H1 (cell line): ENCODE data around the gene PACSIN2. TPM values are rescaled to one million over a fixed set of nuclear protein-coding genes. Genes with fewer than 3 reads are reported as not detected.

ENCODE experiments used
- BRCA1 ChIP-seq: IDR thresholded peaks from 2 replicates; pipeline ENCODE4 v1.6.1; 2012; ENCODE audit warnings: low read depth, low read length, improper control_type of control experiment
- CBX8 ChIP-seq: fragments of 300-800, 300-1000 bp; sonication (generic); IDR thresholded peaks from 2 replicates; pipeline ENCODE4 v1.7.1; 2016; ENCODE audit warnings: low read depth, low read length, borderline replicate concordance
- CREB1 ChIP-seq: IDR thresholded peaks from 2 replicates; pipeline ENCODE4 v1.6.1; 2012; ENCODE audit warnings: inconsistent platforms
- EGR1 ChIP-seq: IDR thresholded peaks from 2 replicates; pipeline ENCODE4 v1.6.1; 2011; ENCODE audit warnings: low read depth, low read length, borderline replicate concordance
- GTF2F1 ChIP-seq: IDR thresholded peaks from 2 replicates; pipeline ENCODE4 v1.6.1; 2012; ENCODE audit warnings: low read depth, low read length, improper control_type of control experiment, borderline replicate concordance
- polyA plus RNA-seq, 7 experiments: library from polyadenylated mRNA; depleted of rRNA in 3 of 7; stranded (reverse) in 5 of 7; unstranded in 2 of 7; fragments of >200 nt in 5 of 7; fragments of 200-250 nt in 2 of 7; gene quantifications; 1 replicate in 5 of 7; 2 replicates in 1 of 7; 4 replicates in 1 of 7; pipeline versions ENCODE4 v1.2.1 to v1.2.3, GENCODE V29; 2011 to 2013; ENCODE audit warnings: missing spikeins in 2 of 7, mixed read lengths in 2 of 7
- total RNA-seq: library from RNA; stranded (reverse); fragmentation: NEBNext Ultra II Directional; extraction: Animal tissue kit (Norgen Biotek cat#: 25700); gene quantifications from 2 replicates; pipeline ENCODE4 v1.2.1, GENCODE V29; 2021
- TF ChIP-seq, protein P1 (sequence below): IDR thresholded peaks from 2 replicates; pipeline ENCODE4 v1.6.1; 2011; ENCODE audit warnings: low read length, improper control_type of control experiment

The PACSIN2 gene
- total and polyA plus RNA-seq, 2 of the 8 experiments (the other 6 are each of a cell fraction or from before 2014, with no cell fraction given), result 44.8 to 64.2 TPM

DNA sequence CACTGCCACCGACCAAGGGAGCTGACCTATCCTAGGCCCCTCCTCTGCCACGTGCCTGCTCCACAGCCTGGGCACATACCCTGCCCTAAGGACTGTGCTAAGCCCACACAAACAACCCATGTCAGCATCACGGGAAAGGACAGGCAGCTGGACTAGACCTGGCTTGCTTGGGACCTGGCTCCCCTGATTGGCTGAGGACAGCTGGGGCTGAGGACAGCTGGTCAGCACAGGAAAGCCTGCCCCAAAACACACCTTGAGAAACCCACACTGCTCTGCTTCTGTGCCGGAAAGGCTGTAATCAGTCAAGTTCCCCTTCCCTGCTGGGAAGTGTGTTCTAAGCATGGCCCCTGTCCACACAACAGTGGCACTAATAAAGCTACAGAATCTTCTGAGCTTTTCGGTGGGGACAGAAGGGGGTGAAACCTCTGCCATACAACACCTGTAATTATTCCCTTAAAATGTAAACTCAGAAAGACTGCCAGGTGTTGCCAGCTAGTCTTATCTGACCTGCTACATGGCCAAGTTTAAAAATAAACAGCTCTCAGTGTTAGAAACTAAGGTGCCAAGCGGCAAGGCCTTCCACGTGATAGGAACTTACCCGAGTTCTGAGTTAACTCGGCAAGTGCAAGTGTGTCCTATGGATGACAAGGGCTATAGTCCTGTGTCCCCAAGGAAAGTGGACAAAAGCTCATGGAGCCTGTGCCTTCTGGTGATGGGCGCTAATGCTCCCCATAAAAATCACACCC lies 122.2 kb downstream of the PACSIN2 start (continued):
- TF ChIP-seq CBX8 (no peak), CREB1 (no peak), GTF2F1 (no peak), BRCA1 (no peak), EGR1 (no peak)
- TF ChIP-seq, protein P1, sequence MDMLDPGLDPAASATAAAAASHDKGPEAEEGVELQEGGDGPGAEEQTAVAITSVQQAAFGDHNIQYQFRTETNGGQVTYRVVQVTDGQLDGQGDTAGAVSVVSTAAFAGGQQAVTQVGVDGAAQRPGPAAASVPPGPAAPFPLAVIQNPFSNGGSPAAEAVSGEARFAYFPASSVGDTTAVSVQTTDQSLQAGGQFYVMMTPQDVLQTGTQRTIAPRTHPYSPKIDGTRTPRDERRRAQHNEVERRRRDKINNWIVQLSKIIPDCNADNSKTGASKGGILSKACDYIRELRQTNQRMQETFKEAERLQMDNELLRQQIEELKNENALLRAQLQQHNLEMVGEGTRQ, result no peak
- TF ChIP-seq, all 59 proteins: peak for 0
